DMS153 (cell line): Measurements from ENCODE around the gene SLC7A7.
"Not testable (repeated sequence)": the region's sequence is repeated elsewhere in the genome, so short reads cannot be mapped to it uniquely, and the experiment has no call there.

ENCODE experiments used
- DNase-seq: peaks from one replicate; lab custom pipeline; 2025; lab: John Stamatoyannopoulos, UW

Gene SLC7A7

GRCh38 chr14:22814941-22815713 is at the start of gene SLC7A7:
Gene SLC7A7, minus strand, starts transcription at chr14:22815435. Its CDS starts 2,037 bp downstream, at chr14:22813398.
- no peak for DNase-seq

- DNase-seq = no peak
Measured at GRCh38 chr14:22864979-22865378, 49.7 kb upstream of the SLC7A7 start.

- no peak for DNase-seq
Measured at GRCh38 chr14:22861651-22862050, 46.4 kb upstream of the SLC7A7 start.

- DNase-seq = not testable (repeated sequence)
Measured at GRCh38 chr14:22860377-22860776, 45.1 kb upstream of the SLC7A7 start.

GRCh38 chr14:22856428-22856827 is 41.2 kb upstream of the SLC7A7 start:
- DNase-seq = no peak

GRCh38 chr14:22854963-22855724 is 39.9 kb upstream of the SLC7A7 start:
- DNase-seq = peak; percentile 23

- not testable (repeated sequence) for DNase-seq
Measured at GRCh38 chr14:22854296-22854695, 39.1 kb upstream of the SLC7A7 start.

- peak; percentile 60 for DNase-seq
Measured at GRCh38 chr14:22852940-22853767, 37.9 kb upstream of the SLC7A7 start.

- no peak for DNase-seq
Measured at GRCh38 chr14:22852599-22852939, 37.3 kb upstream of the SLC7A7 start.

- not testable (repeated sequence) for DNase-seq
Measured at GRCh38 chr14:22852178-22852577, 36.9 kb upstream of the SLC7A7 start.

- no peak for DNase-seq
Measured at GRCh38 chr14:22850944-22851764, 35.9 kb upstream of the SLC7A7 start.

- no peak for DNase-seq
Measured at GRCh38 chr14:22849212-22849819, 34.1 kb upstream of the SLC7A7 start.

- no peak for DNase-seq
Measured at GRCh38 chr14:22848351-22849164, 33.3 kb upstream of the SLC7A7 start.

- DNase-seq = no peak
Measured at GRCh38 chr14:22847661-22848341, 32.6 kb upstream of the SLC7A7 start.

GRCh38 chr14:22846811-22847307 is 31.6 kb upstream of the SLC7A7 start:
- no peak for DNase-seq

GRCh38 chr14:22845821-22846625 is 30.8 kb upstream of the SLC7A7 start:
- DNase-seq = no peak

- DNase-seq = no peak
Measured at GRCh38 chr14:22845103-22845394, 29.8 kb upstream of the SLC7A7 start.

- DNase-seq = no peak
Measured at GRCh38 chr14:22844221-22845102, 29.2 kb upstream of the SLC7A7 start.
